Neural cell (in vitro differentiated cells): ENCODE data around the gene GCDH. TPM values are rescaled to one million over a fixed set of nuclear protein-coding genes. Genes with fewer than 3 reads are reported as not detected.

Source experiments
- H2AFZ ChIP-seq: fragments of 200-600, 300-800 bp; sonication (generic), shearing (Covaris generic); 2 replicates; pipeline ENCODE4 v1.6.0; 2014; ENCODE audit warnings: low read depth, mild to moderate bottlenecking, antibody characterized with exemption, low read length, moderate library complexity
- H3F3A ChIP-seq: fragments of 200-600 bp; shearing (Covaris generic); 2 replicates; pipeline ENCODE4 v1.6.1; 2016; ENCODE audit warnings: mild to moderate bottlenecking, moderate library complexity, mixed read lengths, antibody characterized with exemption, low read length; ENCODE audit not compliant: insufficient read depth, poor library complexity, severe bottlenecking
- H3K27ac ChIP-seq: fragments of 200-600, 300-800 bp; sonication (generic), shearing (Covaris generic); 2 replicates; pipeline ENCODE4 v1.5.1; 2014; ENCODE audit warnings: mild to moderate bottlenecking, low read length, moderate library complexity
- H3K27me3 ChIP-seq: fragments of 300-800, 200-600 bp; sonication (generic), shearing (Covaris generic); 2 replicates; pipeline ENCODE4 v1.6.0; 2014; ENCODE audit warnings: mild to moderate bottlenecking, low read depth, low read length, moderate library complexity; ENCODE audit not compliant: insufficient read depth
- H3K36me3 ChIP-seq: fragments of 300-800, 200-600 bp; sonication (generic), shearing (Covaris generic); 2 replicates; pipeline ENCODE4 v1.5.1; 2014; ENCODE audit warnings: mild to moderate bottlenecking, antibody characterized with exemption, low read length, moderate library complexity; ENCODE audit not compliant: insufficient read depth
- H3K4me2 ChIP-seq: fragments of 300-800, 200-600 bp; sonication (generic), shearing (Covaris generic); 2 replicates; pipeline ENCODE4 v1.6.0; 2014; ENCODE audit warnings: mild to moderate bottlenecking, low read length
- H3K4me3 ChIP-seq: fragments of 300-800, 200-600 bp; sonication (generic), shearing (Covaris generic); 2 replicates; pipeline ENCODE4 v1.5.1; 2014; ENCODE audit warnings: mild to moderate bottlenecking, low read length, moderate library complexity
- H3K79me2 ChIP-seq: fragments of 200-600 bp; shearing (Covaris generic); replicated peaks from 2 replicates; pipeline ENCODE4 v1.6.0; 2014; ENCODE audit warnings: mild to moderate bottlenecking, low read length, moderate library complexity; ENCODE audit not compliant: insufficient read depth
- H3K9ac ChIP-seq: fragments of 300-800, 200-600 bp; sonication (generic), shearing (Covaris generic); 2 replicates; pipeline ENCODE4 v1.6.1; 2016; ENCODE audit warnings: mild to moderate bottlenecking, low read length, mixed read lengths
- H3K9me2 ChIP-seq: fragments of 200-600 bp; shearing (Covaris generic); 2 replicates; pipeline ENCODE4 v1.6.1; 2016; ENCODE audit warnings: mild to moderate bottlenecking, low read length, mixed read lengths; ENCODE audit not compliant: insufficient read depth
- H3K9me3 ChIP-seq: fragments of 200-600, 300-800 bp; sonication (generic), shearing (Covaris generic); 2 replicates; pipeline ENCODE4 v1.6.1; 2016; ENCODE audit warnings: mild to moderate bottlenecking, mixed run types, low read length, moderate library complexity, mixed read lengths
- H4K20me1 ChIP-seq: fragments of 200-600 bp; shearing (Covaris generic); 2 replicates; pipeline ENCODE4 v1.6.1; 2016; ENCODE audit warnings: mild to moderate bottlenecking, mixed run types; ENCODE audit not compliant: insufficient read depth
- CTCF ChIP-seq: fragments of 450-650 bp; IDR thresholded peaks from 2 replicates; pipeline ENCODE4 v1.5.1; 2014; ENCODE audit warnings: antibody characterized with exemption, mild to moderate bottlenecking, moderate library complexity; ENCODE audit not compliant: poor library complexity, severe bottlenecking
- EP300 ChIP-seq: fragments of 450-650 bp; conservative IDR thresholded peaks from 2 replicates; pipeline ENCODE4 v1.6.1; 2014; ENCODE audit warnings: antibody characterized with exemption, mild to moderate bottlenecking, moderate library complexity; ENCODE audit not compliant: poor library complexity, severe bottlenecking
- EZH2 ChIP-seq: fragments of 200-600, 300-800 bp; shearing (Covaris generic), sonication (generic); IDR thresholded peaks from 2 replicates; pipeline ENCODE4 v1.6.1; 2014; ENCODE audit warnings: antibody characterized with exemption, low read length, borderline replicate concordance, mild to moderate bottlenecking; ENCODE audit not compliant: insufficient read depth, poor library complexity, severe bottlenecking
- MXI1 ChIP-seq: fragments of 450-650 bp; conservative IDR thresholded peaks from 2 replicates; pipeline ENCODE4 v1.6.1; 2014; ENCODE audit warnings: antibody characterized with exemption, mild to moderate bottlenecking; ENCODE audit not compliant: poor library complexity, severe bottlenecking
- POLR2AphosphoS5 ChIP-seq: IDR thresholded peaks from 2 replicates; pipeline ENCODE4 v1.6.1; 2012
- RAD21 ChIP-seq: fragments of 450-650 bp; conservative IDR thresholded peaks from 2 replicates; pipeline ENCODE4 v1.6.1; 2014; ENCODE audit warnings: antibody characterized with exemption, mild to moderate bottlenecking, moderate library complexity
- REST ChIP-seq: IDR thresholded peaks from 2 replicates; pipeline ENCODE4 v1.6.1; 2012; ENCODE audit warnings: borderline replicate concordance
- SMC3 ChIP-seq: fragments of 450-650 bp; conservative IDR thresholded peaks from 2 replicates; pipeline ENCODE4 v1.6.1; 2014; ENCODE audit warnings: antibody characterized with exemption, mild to moderate bottlenecking, moderate library complexity; ENCODE audit not compliant: poor library complexity
- TAF1 ChIP-seq: IDR thresholded peaks from 2 replicates; pipeline ENCODE4 v1.6.1; 2012; ENCODE audit warnings: low read depth
- polyA plus RNA-seq: library from polyadenylated mRNA; depleted of rRNA; stranded (reverse); fragments of >200 nt; gene quantifications from 2 replicates; pipeline ENCODE4 v1.2.3, GENCODE V29; 2014

Gene GCDH
- polyA plus RNA-seq, 1 donor from 2014 or later, result 35.4 TPM

DNA sequence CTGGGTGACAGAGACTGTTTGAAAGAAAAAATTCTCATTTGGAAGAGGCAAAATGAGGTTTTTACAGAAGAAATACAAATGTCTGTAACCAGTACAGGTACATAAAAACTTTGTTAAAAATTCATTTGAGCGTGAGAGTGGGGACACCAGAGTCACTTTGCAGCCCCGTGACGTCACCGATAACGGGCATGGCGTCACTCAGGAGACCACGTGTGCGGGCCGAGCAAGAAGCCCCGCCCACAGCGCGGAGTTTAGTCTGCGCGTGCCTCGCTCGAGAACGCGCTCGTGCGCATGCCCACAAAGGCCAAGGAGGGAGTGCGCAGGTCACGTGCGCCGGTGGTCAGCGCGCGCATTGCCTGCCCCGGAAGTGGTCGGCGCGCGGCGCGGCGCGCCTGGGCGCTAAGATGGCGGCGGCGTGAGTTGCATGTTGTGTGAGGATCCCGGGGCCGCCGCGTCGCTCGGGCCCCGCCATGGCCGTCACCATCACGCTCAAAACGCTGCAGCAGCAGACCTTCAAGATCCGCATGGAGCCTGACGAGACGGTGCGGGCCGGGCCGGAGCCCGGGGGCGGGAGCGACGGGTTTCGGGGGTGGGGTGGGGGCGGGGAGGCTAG, 54.6 kb downstream of the GCDH start, which contains the start of gene RAD23A (continued):
- no peak for TF ChIP-seq RAD21
- TF ChIP-seq EZH2, result no peak

DNA sequence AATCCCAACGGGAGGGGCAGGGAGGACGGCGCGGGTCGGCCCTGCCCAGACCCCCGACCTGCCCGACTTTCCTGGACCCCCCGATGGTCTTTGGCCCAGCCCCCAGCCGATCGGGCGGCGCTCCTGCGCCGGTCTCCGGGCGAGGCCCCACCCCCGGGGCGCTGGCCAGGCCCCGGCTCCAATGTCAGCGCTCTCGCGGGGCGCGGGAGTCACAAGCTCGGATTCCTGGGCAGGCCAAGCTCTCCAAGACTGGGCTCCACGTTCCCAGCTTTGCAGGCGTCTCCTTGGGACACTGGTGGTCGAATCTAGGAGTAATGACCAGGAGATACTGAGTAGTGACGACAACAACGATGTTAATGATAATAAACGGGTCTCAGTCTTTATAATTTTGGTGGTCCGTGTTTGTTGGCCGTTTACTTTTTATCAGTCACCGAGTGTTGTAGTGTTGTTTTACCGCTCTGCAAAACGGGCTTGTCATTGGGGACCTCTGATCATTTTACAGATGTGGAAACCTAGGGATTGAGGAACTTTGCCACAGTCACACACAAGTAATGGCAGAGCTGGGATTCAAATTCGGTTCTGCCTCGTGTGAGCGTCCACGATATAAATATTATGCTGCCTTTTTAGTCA, 55.2 kb downstream of the GCDH start:
- Histone ChIP-seq H3F3A (peaks cover 5% of the 10 kb centered on the region), H3K27ac (peak overlapping the region; percentile 81), H3K27me3 (no peaks in the 10 kb centered on the region), H3K36me3 (no peaks in the 10 kb centered on the region), H3K9ac (peak overlapping the region; percentile 88), H3K9me3 (no peaks in the 10 kb centered on the region), H3K79me2 (peaks cover 18% of the 10 kb centered on the region), H2AFZ (no peak overlapping the region), H3K9me2 (no peaks in the 10 kb centered on the region), H4K20me1 (no peaks in the 10 kb centered on the region), H3K4me2 (peak overlapping the region; percentile 91), H3K4me3 (peak overlapping the region; percentile 95)
- TF ChIP-seq RAD21 (no peak), MXI1 (no peak), TAF1 (no peak), EZH2 (no peak), REST (no peak), CTCF (no peak), EP300 (no peak), SMC3 (no peak), POLR2AphosphoS5 (no peak)

DNA sequence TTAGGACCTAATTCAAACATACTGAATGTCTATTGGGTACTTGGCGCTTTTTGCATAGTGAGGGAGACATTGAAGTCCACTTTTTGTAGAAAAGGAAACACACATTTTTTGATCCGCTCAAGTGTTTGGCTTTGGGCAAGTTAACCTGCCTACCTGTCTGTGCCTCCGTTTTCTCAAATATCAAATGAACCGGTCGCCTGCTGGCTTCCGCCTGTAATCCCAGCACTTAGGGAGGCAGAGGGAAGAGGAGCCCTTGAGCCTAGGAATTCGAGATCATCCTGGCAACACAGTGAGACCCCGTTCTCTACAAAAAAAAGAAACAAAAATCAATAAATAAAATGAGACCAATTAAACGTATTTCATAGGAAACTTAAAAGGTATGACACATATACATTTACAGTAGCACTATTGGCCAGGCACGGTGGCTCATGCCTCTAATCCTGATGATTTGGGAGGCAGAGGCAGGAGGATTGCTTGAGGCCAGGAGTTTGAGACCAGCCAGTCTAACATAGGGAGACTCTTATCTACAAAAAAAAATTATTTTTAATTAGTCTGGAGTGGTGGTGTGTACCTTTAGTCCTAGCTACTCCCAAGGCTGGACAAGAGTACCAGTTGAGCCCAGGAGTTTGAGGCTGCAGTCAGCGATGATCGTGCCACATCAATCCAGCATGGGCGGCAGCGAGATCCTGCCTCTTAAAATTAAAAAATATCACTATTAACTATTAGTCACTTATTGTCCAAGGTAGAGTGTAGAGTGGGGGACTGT, 56.0 kb downstream of the GCDH start:
- Histone ChIP-seq H3K9me2 (no peaks in the 10 kb centered on the region), H3K9ac (peak overlapping the region; percentile 88), H2AFZ (no peak overlapping the region), H3K4me2 (peak overlapping the region; percentile 91), H3K27ac (peak overlapping the region; percentile 81), H3F3A (peaks cover 5% of the 10 kb centered on the region), H3K36me3 (no peaks in the 10 kb centered on the region), H3K4me3 (peak overlapping the region; percentile 95), H4K20me1 (no peaks in the 10 kb centered on the region), H3K27me3 (no peaks in the 10 kb centered on the region), H3K9me3 (no peaks in the 10 kb centered on the region), H3K79me2 (peaks cover 18% of the 10 kb centered on the region)
- TF ChIP-seq EP300, result no peak
- TF ChIP-seq CTCF, result no peak
- no peak for TF ChIP-seq POLR2AphosphoS5
